Stimulated activated CD4-positive, alpha-beta T cell treated with anti-CD3 and anti-CD28 coated beads, Interleukin-1b, Interleukin-23, amount 100 ng/mL, for 48 hours (primary cell): Measurements from ENCODE around the gene ARHGAP23.
"Not testable (repeated sequence)": the region's sequence is repeated elsewhere in the genome, so short reads cannot be mapped to it uniquely, and the experiment has no call there.

Source experiments
- DNase-seq: peaks from one replicate; pipeline ENCODE4 v3.0.0-alpha.2; 2020

Gene ARHGAP23

DNA sequence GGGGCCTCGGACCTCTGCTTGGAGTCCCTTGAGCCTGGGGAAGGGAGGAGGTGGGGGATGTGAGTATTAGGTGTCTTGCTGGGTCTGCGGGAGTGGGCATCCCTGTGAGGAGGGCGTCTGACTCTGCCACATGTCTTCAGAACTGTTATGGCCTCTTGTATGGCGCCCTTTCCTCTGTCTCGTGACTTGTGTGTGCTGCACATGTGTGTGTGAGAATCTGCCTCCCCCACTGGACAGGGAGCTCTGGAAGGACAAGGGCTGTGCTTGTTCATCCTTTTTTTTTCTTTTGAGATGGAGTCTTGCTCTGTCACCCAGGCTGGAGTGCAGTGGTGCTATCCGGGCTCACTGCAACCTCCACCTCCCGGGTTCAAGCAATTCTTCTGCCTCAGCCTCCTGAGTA, 33.4 kb downstream of the ARHGAP23 start:
- no peak for DNase-seq

DNA sequence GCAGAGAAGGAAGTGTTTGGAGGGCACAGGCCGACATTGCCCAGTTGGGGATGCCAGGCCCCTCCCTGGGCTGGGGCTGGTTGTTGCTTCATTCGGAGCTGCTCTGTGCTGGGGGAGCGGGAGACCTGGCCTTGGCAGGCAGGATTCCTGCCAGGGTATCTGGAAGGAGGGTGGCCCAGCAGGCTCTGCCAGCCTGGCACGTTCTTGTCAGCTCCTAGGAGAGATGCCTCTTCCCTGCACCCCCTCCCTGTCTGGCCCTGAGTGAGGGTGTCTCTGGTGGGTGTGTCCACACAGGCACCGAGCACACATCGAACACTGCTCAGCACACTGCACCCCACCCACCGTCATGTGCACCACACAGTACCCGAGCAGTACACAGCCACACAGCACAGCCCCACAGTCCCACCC, 35.2 kb downstream of the ARHGAP23 start:
- no peak for DNase-seq

DNA sequence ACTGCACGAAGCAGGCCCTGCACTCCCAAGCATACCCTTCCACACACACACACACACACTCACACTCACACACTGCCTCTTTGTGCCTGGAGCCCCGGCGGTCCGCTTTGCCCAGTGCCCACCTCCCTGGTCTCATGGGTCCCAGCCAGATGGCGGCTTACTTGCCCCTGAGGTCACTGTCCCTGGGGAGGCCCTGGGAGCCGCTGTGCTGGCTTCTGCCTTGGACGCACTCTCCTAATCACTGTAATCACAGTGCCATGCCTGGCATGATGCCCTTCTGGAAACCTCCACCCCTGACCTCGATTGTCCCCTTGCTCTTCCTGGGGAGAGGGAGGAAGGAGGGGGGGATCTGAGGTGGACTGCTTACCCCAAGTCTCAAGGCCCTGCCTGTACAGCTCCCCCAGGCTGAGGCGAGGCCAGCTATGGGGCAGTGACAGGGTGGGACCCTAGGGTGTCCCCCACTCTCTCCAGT, 36.0 kb downstream of the ARHGAP23 start:
- DNase-seq = no peak

DNA sequence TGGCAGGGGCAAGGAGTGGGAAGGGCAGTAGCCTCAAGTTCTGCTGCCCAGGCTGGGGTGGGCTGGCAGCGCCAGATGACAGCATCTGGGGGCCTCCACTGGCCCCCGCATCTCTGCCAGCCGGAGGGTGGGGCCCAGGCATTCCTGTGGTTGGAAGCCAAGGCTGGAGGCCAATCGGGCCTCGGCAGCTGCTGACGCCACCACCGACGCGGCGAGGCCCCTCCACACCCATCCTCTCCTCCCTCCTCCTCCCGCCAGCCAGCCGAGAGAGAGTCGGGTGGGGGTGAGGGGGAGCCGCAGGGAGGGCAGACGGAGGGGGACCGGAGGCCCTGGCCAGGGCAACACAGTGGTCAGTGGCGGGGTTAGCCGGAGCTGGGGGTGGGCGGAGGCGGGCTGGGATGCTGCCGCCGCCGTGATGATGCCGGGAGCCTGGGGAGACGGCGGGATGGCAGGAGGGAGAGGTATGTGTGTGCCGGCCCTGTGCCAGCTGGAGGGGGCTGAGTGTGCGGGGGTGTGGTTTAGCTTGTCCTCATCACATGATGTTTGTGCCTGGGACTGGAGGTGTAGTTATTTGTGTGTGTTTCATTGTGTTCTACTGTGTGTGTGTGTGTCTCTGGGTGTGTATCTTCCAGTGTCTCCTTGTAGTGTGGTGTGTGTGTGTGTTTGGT, 36.6 kb downstream of the ARHGAP23 start:
- DNase-seq = no peak

DNA sequence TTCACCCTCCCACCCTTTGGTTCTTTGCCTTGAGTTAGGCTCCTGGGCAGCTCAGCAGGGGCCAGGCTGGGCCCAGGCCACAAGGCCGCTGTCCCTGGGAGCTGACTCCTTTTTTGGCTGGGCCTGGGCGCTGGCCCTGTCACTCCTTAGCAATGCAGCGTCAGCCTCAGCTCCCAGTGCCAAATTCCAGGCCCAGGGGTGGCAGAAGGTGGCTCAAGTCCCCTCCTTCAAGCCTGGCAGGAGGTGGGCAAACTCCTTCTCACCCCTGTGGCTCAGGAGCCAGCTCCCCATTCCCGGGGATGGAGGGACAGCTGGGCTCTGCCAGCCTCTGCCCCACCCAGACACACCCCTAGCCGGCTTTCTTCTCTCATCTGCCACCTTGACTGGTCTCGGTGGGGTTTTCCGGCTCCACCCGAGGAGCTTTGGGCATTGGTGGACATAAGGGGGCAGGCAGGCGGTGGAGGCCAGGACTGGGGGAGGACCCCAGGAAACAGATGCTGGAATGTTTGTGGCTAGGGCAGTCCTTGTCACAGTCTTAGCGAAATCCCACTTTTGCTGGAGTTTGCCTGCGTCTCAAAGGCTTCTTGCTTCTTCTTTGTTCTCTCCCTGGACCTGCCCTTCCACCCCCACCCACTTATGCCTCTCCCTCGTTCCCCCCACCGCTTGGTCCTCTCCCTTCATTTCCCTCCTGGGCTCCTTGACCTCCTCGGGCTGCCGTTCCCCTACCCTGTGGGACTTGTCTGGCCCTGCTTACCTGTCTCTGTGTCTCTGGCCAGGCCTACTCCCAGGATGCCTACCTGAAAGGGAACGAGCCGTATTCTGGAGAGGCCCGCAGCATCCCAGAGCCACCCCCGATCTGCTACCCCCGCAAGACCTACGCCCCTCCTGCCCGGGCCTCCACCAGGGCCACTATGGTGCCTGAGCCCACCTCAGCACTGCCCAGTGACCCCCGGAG, 37.4 kb downstream of the ARHGAP23 start:
- DNase-seq = no peak

DNA sequence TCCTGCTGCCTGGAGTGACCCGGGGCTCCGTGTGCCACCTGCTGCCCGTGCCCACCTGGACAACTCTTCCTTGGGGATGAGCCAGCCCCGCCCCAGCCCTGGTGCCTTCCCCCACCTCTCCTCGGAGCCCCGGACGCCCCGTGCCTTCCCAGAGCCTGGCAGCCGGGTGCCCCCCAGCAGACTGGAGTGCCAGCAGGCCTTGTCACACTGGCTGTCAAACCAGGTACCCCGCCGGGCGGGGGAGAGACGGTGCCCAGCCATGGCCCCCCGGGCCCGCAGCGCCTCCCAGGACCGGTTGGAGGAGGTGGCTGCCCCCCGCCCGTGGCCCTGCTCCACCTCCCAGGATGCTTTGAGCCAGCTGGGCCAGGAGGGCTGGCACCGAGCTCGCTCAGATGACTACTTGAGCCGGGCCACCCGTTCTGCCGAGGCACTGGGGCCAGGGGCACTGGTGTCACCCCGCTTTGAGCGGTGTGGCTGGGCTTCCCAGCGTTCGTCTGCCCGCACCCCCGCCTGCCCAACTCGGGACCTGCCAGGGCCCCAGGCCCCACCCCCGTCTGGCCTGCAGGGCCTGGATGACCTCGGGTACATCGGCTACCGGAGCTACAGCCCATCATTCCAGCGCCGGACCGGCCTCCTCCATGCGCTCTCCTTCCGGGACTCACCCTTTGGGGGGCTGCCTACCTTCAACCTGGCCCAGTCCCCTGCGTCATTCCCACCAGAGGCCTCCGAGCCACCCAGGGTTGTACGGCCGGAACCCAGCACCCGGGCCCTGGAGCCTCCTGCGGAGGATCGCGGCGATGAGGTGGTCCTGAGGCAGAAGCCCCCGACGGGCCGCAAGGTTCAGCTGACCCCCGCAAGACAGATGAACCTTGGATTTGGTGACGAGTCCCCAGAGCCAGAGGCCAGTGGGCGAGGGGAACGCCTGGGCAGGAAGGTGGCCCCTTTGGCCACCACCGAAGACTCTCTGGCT, 38.4 kb downstream of the ARHGAP23 start:
- DNase-seq = no peak

DNA sequence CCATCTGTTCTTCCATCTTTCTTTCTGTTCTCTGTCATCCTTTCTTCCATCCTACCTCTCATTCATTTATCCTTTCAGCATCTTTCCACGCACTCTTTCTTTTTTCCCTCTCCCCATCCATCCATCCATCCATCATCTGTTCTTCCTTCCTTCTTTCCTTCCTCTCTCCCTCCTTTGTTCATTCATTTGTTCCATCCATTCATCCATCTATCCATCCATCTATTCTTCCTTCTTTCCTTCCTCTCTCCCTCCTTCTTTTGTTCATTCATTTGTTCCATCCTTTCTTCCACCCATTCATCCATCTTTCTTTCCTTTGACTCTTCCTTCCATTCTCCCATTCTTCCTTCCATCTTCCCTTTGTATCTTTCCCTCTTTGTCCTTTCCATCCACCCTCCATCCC, 39.2 kb downstream of the ARHGAP23 start:
- no peak for DNase-seq

DNA sequence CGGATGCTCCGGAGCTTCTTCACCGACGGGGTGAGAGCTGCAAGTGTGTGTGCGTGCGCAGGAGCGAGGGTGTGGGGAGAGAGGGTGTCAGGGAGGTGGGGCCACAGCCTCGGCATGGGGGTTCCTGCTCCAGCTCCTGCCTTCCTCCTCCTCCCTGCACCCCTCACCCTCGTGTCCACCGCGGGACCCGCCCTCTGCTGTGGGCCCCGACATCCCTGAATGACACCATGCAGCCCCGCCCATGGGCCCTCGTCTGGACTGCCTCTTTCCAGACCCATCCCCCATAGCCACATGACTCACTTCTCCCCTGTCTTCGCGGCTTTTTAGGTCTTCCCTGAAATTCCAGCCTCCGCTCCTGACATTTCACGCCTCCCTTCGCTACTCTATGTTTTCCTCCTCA, 41.6 kb downstream of the ARHGAP23 start:
- DNase-seq = no peak

DNA sequence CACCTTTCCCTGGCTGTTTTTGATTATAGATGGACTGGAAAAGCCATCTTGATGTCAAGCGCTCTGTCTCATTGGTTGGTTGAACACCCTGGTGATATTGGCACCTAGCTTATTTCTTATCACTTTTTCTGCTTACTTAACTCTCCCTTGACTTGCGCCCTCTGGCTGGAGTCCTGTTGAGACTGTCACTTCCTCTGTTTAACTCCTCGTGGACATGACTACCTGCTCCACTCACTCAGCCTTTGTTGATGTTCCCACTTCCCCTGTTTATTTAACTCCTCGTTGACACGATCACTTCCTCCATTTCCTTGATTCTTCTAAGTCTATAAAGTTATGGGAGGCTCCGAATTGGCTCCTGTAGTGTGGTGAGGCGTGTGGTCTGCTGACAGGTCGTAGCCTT, 43.0 kb downstream of the ARHGAP23 start:
- not testable (repeated sequence) for DNase-seq

DNA sequence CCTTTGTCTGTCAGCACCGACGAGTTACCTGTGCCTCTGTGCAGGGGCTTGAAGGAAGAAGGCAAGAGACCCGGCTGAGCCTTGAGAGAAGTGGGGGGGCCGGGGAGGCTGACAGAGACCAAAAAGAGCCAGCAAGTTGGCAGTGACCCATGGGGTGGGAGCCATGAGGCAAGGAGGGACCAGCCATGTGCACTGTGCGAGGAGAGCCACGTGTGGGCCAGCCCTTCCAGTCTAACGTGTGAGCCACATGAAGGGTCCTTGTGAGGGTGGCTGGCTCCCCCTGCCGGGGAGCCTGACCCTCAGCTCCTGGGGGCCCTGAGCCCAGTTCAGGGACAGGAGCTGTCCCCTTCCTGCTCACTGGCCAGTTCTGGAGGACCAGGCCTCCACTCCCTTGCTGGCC, 46.4 kb downstream of the ARHGAP23 start:
- DNase-seq = not testable (repeated sequence)

DNA sequence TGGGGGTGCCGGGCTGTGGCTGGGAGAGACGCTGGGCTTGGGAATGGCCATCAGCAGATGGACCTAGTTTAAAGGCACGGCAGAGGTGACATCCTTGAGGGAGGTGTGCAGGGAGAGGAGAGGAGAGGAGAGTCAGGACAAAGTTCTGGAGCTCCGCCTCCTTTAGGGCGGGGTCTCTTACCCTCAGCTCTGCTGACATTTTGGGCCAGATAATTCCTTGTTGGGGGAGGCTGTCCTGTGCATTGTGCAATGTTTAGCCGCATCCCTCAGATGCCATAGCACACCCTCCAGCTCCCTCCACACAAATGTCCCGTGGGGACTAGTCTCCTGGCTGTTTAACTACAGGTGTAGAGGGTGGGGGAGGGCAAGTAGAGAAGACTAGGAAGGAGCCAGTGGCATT, 48.3 kb downstream of the ARHGAP23 start:
- no peak for DNase-seq

DNA sequence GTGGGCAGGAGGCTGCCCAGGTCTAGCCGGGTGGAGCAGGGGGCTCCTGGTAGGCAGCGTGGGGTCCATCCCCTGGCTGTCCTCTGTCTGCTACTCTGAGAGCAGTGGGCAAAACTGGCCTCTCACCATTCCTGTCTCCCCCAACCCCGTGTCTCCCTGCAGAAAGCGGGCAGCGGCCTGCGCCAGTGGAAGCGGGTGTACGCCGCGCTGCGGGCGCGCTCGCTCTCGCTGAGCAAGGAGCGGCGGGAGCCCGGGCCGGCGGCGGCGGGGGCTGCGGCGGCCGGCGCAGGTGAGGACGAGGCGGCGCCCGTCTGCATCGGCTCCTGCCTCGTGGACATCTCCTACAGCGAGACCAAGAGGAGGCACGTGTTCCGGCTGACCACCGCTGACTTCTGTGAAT, 49.2 kb downstream of the ARHGAP23 start:
- not testable (repeated sequence) for DNase-seq

DNA sequence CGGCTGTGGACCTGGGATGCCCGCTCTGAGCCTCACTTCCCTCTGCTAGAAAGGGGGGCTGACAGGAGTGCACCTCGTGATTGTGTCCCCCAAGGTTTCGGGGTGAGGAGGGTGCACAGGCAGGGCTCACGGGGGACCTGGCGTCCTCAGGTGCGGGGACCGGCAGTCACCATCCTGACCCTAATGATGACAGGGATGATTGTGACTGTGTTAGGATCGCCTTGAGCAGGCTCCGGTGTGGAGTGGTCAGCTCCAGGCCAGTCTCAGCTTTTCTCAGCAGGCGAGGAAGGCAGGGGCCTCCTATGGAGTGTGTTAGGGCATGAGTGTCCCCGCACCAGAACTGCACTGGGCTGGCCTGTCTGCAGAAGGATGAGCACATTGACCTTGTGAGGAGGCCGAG, 49.7 kb downstream of the ARHGAP23 start:
- not testable (repeated sequence) for DNase-seq

DNA sequence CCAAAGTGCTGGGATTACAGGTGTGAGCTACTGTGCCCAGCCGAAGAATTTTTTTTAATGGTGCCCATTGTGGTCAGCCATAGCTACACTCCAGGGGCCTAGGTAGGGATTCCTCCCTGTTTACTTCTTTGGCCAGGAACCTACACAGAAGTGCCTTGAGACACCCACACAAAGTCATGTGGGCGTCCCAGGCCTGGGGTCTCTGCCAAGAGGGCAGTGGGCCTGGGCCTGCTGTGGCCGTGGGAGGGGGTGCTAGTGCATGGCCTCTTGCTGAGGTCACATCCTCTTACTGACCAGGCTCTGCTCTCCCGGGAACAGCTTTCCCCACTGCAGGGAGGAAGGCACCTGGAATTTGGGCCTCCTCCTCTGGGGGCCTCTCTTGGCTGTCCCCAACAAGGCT, 50.4 kb downstream of the ARHGAP23 start:
- DNase-seq = not testable (repeated sequence)

DNA sequence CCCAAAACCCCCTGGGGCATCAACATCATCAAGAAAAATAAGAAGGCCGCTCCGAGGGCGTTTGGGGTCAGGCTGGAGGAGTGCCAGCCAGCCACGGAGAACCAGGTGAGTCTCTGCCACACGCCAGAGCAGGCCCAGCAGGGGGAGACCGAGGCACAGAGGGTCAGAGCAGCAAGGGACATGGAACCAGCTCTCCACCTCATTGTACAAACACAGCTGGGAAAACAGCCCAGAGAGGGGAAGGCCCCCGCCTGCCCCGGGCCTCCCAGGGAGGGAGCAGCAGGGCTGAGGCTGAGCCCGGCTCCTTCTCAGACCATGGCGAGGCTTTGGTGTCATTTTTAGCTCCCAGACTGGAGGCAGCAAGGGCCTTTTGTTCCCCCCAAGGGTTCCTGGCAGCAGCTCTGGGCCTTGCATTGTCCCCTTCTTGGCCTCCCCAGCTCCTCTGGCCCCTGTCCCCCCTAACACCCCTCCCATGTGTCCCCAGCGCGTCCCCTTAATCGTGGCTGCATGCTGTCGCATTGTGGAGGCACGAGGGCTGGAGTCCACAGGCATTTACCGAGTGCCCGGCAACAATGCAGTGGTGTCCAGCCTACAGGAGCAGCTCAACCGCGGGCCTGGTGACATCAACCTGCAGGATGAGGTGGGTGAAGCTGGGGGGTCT, 53.9 kb downstream of the ARHGAP23 start:
- not testable (repeated sequence) for DNase-seq

DNA sequence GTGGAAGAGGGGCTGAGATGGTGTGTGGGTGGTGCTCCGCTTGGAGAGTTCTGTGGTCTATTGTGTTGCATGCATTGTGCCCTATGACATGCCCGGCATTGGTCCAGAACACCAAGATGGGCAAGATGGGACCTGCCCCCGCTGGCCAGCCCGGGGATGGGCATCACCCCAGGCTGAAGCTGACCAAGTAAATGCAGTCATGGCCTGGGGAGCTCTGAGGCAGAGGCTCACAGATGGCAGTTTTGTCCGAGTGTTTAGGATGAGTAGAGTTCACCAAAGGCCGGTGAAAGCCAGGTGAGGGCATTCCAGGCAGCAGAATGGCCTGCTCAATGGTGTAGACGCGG, 54.4 kb downstream of the ARHGAP23 start:
- DNase-seq = not testable (repeated sequence)

DNA sequence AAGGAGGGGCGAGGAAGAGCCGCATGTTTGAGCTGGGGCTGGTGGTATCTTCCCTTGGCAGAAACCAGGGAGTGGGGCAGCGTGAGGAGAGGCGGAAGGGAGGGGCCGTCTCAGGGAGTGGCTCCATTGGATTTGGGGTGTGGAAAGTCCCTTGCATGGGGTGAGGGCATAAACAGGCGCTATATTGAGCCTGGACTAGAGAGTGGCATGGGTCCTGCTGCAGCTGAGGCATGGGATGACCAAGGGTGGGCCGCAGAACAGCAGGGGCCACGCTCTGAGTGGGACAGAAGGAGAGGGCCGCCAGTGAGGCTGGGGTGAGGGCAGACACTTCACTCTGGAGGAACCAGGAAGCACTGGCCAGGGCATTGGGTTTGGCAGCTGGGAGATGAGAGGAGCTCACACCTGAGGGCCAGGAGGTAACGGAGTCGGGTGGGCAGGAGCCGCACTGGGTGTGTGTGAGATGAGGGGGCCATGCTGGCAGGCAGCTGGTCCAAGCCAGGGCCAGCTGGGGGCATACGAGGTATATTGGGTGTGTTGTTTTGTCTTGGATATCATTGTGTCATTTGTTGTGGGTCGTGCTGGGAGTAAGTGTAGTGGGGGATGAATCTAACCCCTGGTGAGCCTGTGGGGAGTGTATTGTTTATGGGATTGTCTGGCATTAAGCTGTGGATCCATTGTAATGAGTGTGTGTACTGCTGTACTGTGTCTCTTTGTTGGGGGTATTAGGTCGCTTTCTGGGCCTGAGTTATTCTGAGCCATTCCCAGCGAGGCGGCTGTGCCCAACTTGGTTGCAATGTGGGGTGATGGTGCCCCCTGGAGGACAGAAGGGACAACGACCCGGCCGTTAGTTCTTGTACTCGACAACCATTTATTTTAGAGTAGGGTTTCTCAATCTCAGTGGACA, 56.2 kb downstream of the ARHGAP23 start:
- DNase-seq = peak; percentile 71

DNA sequence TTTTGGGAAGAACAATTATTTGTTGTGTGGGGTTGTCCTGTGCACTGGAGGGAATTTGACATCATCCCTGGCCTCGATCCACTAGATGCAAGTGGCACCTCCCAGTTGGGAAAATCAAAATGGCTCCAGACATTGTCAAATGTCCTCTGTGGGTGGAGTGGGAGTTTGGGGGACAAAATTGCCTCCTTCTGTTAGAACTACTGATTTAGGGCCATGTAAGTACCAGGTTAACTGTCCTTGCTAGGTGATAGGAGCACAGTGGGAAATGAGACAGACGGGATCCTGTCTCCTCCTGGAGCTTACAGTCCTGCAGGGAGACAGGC, 56.8 kb downstream of the ARHGAP23 start:
- DNase-seq = no peak

DNA sequence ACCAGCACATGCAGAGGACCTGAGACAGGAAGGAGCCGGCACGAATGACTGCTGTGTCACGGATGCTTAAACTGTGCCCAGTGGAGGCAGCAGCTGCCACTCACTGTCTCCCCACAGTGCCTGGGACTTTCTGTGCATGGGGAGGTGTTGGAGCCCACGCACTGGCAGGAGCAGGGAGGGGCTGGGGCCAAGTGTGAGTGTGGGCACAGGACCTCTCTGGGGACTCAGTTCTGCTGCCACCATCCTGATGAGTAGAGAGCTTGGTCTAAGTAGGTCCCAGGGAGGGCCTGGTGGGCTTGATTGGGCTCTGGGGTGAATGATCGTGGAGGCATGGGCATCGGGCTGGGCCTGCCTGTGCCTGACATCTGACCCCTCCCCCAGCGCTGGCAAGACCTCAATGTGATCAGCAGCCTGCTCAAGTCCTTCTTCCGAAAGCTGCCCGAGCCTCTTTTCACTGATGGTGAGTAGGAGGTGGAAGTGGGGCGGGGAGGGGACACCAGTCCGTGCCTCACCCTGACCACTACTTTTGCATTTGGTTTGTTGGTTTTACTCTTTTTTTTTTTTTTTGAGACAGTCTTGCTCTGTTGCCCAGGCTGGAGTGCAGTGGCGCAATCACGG, 57.5 kb downstream of the ARHGAP23 start:
- peak; percentile 26 for DNase-seq

DNA sequence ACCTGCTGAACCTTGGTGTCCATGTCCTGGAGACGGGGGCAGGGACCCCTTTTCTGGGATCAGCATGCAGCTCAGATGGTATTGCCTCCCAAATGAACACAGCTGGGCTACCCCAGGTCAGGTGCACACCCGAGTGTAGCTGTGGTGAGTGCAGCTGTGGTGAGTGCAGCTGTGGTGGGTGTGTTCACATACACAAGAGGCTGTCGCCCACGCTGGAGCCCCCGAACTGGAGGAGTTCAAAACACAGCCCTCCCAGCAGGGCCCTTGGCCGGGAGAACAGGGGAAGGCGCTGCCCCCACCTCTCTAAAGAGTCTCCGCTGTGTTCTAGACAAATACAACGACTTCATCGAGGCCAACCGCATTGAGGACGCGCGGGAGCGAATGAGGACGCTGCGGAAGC, 61.5 kb downstream of the ARHGAP23 start:
- DNase-seq = not testable (repeated sequence)
